Neural cell (in vitro differentiated cells): ENCODE measurements around the gene ZBTB7C. TPM values are rescaled to one million over a fixed set of nuclear protein-coding genes. Genes with fewer than 3 reads are reported as not detected.

Experiments used
- H2AFZ ChIP-seq: fragments of 200-600, 300-800 bp; sonication (generic), shearing (Covaris generic); 2 replicates; pipeline ENCODE4 v1.6.0; 2014; ENCODE audit warnings: low read depth, mild to moderate bottlenecking, antibody characterized with exemption, low read length, moderate library complexity
- H3F3A ChIP-seq: fragments of 200-600 bp; shearing (Covaris generic); 2 replicates; pipeline ENCODE4 v1.6.1; 2016; ENCODE audit warnings: mild to moderate bottlenecking, moderate library complexity, mixed read lengths, antibody characterized with exemption, low read length; ENCODE audit not compliant: insufficient read depth, poor library complexity, severe bottlenecking
- H3K27ac ChIP-seq: fragments of 200-600, 300-800 bp; sonication (generic), shearing (Covaris generic); 2 replicates; pipeline ENCODE4 v1.5.1; 2014; ENCODE audit warnings: mild to moderate bottlenecking, low read length, moderate library complexity
- H3K27me3 ChIP-seq: fragments of 300-800, 200-600 bp; sonication (generic), shearing (Covaris generic); 2 replicates; pipeline ENCODE4 v1.6.0; 2014; ENCODE audit warnings: mild to moderate bottlenecking, low read depth, low read length, moderate library complexity; ENCODE audit not compliant: insufficient read depth
- H3K36me3 ChIP-seq: fragments of 300-800, 200-600 bp; sonication (generic), shearing (Covaris generic); 2 replicates; pipeline ENCODE4 v1.5.1; 2014; ENCODE audit warnings: mild to moderate bottlenecking, antibody characterized with exemption, low read length, moderate library complexity; ENCODE audit not compliant: insufficient read depth
- H3K4me2 ChIP-seq: fragments of 300-800, 200-600 bp; sonication (generic), shearing (Covaris generic); 2 replicates; pipeline ENCODE4 v1.6.0; 2014; ENCODE audit warnings: mild to moderate bottlenecking, low read length
- H3K4me3 ChIP-seq: fragments of 300-800, 200-600 bp; sonication (generic), shearing (Covaris generic); 2 replicates; pipeline ENCODE4 v1.5.1; 2014; ENCODE audit warnings: mild to moderate bottlenecking, low read length, moderate library complexity
- H3K79me2 ChIP-seq: fragments of 200-600 bp; shearing (Covaris generic); replicated peaks from 2 replicates; pipeline ENCODE4 v1.6.0; 2014; ENCODE audit warnings: mild to moderate bottlenecking, low read length, moderate library complexity; ENCODE audit not compliant: insufficient read depth
- H3K9ac ChIP-seq: fragments of 300-800, 200-600 bp; sonication (generic), shearing (Covaris generic); 2 replicates; pipeline ENCODE4 v1.6.1; 2016; ENCODE audit warnings: mild to moderate bottlenecking, low read length, mixed read lengths
- H3K9me2 ChIP-seq: fragments of 200-600 bp; shearing (Covaris generic); 2 replicates; pipeline ENCODE4 v1.6.1; 2016; ENCODE audit warnings: mild to moderate bottlenecking, low read length, mixed read lengths; ENCODE audit not compliant: insufficient read depth
- H3K9me3 ChIP-seq: fragments of 200-600, 300-800 bp; sonication (generic), shearing (Covaris generic); 2 replicates; pipeline ENCODE4 v1.6.1; 2016; ENCODE audit warnings: mild to moderate bottlenecking, mixed run types, low read length, moderate library complexity, mixed read lengths
- H4K20me1 ChIP-seq: fragments of 200-600 bp; shearing (Covaris generic); 2 replicates; pipeline ENCODE4 v1.6.1; 2016; ENCODE audit warnings: mild to moderate bottlenecking, mixed run types; ENCODE audit not compliant: insufficient read depth
- CTCF ChIP-seq: fragments of 450-650 bp; IDR thresholded peaks from 2 replicates; pipeline ENCODE4 v1.5.1; 2014; ENCODE audit warnings: antibody characterized with exemption, mild to moderate bottlenecking, moderate library complexity; ENCODE audit not compliant: poor library complexity, severe bottlenecking
- EP300 ChIP-seq: fragments of 450-650 bp; conservative IDR thresholded peaks from 2 replicates; pipeline ENCODE4 v1.6.1; 2014; ENCODE audit warnings: antibody characterized with exemption, mild to moderate bottlenecking, moderate library complexity; ENCODE audit not compliant: poor library complexity, severe bottlenecking
- EZH2 ChIP-seq: fragments of 200-600, 300-800 bp; shearing (Covaris generic), sonication (generic); IDR thresholded peaks from 2 replicates; pipeline ENCODE4 v1.6.1; 2014; ENCODE audit warnings: antibody characterized with exemption, low read length, borderline replicate concordance, mild to moderate bottlenecking; ENCODE audit not compliant: insufficient read depth, poor library complexity, severe bottlenecking
- MXI1 ChIP-seq: fragments of 450-650 bp; conservative IDR thresholded peaks from 2 replicates; pipeline ENCODE4 v1.6.1; 2014; ENCODE audit warnings: antibody characterized with exemption, mild to moderate bottlenecking; ENCODE audit not compliant: poor library complexity, severe bottlenecking
- POLR2AphosphoS5 ChIP-seq: IDR thresholded peaks from 2 replicates; pipeline ENCODE4 v1.6.1; 2012
- RAD21 ChIP-seq: fragments of 450-650 bp; conservative IDR thresholded peaks from 2 replicates; pipeline ENCODE4 v1.6.1; 2014; ENCODE audit warnings: antibody characterized with exemption, mild to moderate bottlenecking, moderate library complexity
- REST ChIP-seq: IDR thresholded peaks from 2 replicates; pipeline ENCODE4 v1.6.1; 2012; ENCODE audit warnings: borderline replicate concordance
- SMC3 ChIP-seq: fragments of 450-650 bp; conservative IDR thresholded peaks from 2 replicates; pipeline ENCODE4 v1.6.1; 2014; ENCODE audit warnings: antibody characterized with exemption, mild to moderate bottlenecking, moderate library complexity; ENCODE audit not compliant: poor library complexity
- TAF1 ChIP-seq: IDR thresholded peaks from 2 replicates; pipeline ENCODE4 v1.6.1; 2012; ENCODE audit warnings: low read depth
- polyA plus RNA-seq: library from polyadenylated mRNA; depleted of rRNA; stranded (reverse); fragments of >200 nt; gene quantifications from 2 replicates; pipeline ENCODE4 v1.2.3, GENCODE V29; 2014

The ZBTB7C gene
- polyA plus RNA-seq, 1 donor from 2014 or later = 2.4 TPM

- H3K4me3 ChIP-seq = no peak overlapping the region
- no peaks in the 10 kb centered on the region for H3F3A ChIP-seq
- H3K36me3 ChIP-seq = no peaks in the 10 kb centered on the region
- no peak overlapping the region for H3K27ac ChIP-seq
- H3K4me2 ChIP-seq = no peak overlapping the region
- no peak overlapping the region for H3K9ac ChIP-seq
- H3K9me3 ChIP-seq = no peaks in the 10 kb centered on the region
- no peak overlapping the region for H2AFZ ChIP-seq
- no peak for TF ChIP-seq TAF1
- H3K79me2 ChIP-seq = no peaks in the 10 kb centered on the region
- H3K9me2 ChIP-seq = no peaks in the 10 kb centered on the region
- H4K20me1 ChIP-seq = no peaks in the 10 kb centered on the region
- no peaks in the 10 kb centered on the region for H3K27me3 ChIP-seq
These were observed 355.0 kb downstream of the ZBTB7C start for GRCh38 chr18:48053881-48054816.

GRCh38 chr18:48052842-48053241 is 356.3 kb downstream of the ZBTB7C start:
- TF ChIP-seq RAD21 = no peak
- TF ChIP-seq REST = no peak
- TF ChIP-seq EP300 = no peak
- no peak for TF ChIP-seq SMC3
- TF ChIP-seq MXI1 = no peak
- no peak for TF ChIP-seq POLR2AphosphoS5
- TF ChIP-seq EZH2 = no peak
- TF ChIP-seq CTCF = no peak
- TF ChIP-seq TAF1 = no peak
- Histone ChIP-seq H3K9me3 (no peaks in the 10 kb centered on the region), H3K9me2 (no peaks in the 10 kb centered on the region), H3K79me2 (no peaks in the 10 kb centered on the region), H3K9ac (no peak overlapping the region), H4K20me1 (no peaks in the 10 kb centered on the region), H3K36me3 (no peaks in the 10 kb centered on the region), H3F3A (no peaks in the 10 kb centered on the region), H3K4me3 (no peak overlapping the region), H3K4me2 (no peak overlapping the region), H3K27me3 (no peaks in the 10 kb centered on the region), H2AFZ (no peak overlapping the region), H3K27ac (no peak overlapping the region)
